SW 1271 (cell line): ENCODE measurements around the gene CCDC192.
"Not testable (repeated sequence)": the region's sequence is repeated elsewhere in the genome, so short reads cannot be mapped to it uniquely, and the experiment has no call there.

ENCODE experiments used
- DNase-seq, 2 experiments: peaks; one replicate each; lab custom pipeline; 2025; lab: John Stamatoyannopoulos, UW

CCDC192 gene, protein sequence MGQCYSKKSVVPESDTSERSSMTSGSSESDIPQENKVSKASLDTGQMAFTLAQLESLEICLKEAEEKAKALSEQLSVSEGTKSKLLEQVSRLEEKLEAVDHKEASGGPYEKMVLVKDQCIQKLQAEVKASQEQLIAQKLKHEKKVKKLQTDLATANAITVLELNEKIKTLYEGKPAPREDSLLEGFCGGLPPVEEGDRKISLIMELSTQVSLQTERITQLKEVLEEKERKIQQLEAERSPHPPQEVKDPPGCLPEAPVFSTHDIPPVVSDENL

DNA sequence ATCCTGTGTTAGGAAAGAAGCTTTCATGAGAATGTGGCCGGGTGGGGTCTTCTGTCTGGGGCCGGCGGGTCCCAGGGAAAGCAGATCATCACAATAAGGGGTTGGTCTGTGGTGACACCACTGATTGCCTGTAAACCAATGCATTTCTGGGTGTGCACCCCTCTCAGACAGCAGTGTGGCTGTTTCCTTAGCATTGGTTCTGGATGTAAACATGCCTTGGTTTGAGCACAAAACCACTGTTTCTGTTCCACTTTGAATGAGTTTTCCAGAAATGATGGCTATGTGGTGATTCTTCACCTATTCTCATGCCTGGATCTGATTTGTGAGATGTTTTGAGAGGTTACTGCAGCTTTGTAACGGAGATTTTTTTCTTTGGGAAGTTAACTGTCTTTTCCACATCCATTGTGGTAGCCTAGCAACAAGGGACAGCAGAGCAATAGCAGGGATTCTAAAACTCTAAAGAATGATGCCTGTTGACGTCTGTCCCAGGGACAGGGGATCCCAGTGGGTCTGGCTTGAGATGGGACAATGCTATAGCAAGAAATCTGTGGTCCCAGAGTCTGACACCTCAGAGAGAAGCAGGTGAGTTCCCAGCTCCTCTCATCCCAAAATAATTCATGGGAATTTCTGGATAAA, at the start of gene CCDC192:
CCDC192 (plus strand) TSS at position 466 of the 636 bp plus-strand sequence; CDS start at position 521, 55 bp downstream.
- no peak for DNase-seq

DNA sequence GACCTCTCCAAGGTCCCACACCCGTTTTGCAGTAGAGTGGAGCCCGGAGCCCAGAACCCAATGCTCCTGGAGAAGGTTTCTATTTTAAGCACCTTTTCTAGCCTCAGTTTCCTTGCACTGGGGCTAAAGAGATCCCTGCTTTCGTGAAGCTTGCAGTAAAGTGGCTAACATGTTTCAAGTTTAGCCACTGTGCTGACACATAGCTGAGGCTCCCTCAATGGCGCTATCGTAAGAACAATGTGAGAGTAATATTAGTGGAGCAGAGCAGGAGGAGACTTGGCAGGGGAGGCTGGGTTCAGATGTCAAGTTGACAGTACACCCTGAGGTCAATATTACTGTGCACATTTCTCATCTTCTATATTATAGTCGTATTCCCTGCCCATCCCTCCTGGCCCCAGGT, 46.4 kb upstream of the CCDC192 start:
- no peak for DNase-seq

DNA sequence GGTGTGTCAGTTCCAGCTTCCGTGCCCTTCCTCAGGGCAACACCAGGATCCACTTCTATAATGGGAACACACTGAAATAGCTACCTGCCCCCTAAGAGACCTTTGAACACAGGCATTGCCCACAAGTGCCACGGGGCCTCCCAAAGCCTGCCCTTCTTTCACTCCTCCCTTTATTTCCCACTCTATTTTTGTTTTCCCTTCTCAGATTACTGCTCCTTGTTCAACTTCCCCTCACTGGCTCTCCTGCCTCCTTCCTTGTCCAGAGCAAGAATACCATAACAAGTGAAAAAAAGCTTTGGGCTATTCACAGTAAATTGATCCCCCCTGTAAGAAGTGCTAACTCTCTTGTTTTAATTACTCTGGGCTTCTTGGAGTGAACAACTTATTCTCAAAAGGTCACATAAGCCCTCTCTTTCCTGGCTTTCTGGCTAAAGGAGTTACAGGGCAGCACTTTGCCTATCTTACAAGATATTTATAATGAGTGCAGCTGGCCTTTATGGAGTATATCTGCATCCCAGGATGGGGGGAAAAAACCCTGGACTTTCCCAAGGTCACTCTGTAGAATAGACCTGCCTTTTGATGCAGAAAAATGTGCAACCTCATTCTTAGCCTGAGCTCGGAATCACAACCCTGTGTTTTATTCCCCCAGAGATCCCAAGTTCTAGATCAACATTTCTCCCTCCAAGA, 43.0 kb upstream of the CCDC192 start:
- no peak for DNase-seq

DNA sequence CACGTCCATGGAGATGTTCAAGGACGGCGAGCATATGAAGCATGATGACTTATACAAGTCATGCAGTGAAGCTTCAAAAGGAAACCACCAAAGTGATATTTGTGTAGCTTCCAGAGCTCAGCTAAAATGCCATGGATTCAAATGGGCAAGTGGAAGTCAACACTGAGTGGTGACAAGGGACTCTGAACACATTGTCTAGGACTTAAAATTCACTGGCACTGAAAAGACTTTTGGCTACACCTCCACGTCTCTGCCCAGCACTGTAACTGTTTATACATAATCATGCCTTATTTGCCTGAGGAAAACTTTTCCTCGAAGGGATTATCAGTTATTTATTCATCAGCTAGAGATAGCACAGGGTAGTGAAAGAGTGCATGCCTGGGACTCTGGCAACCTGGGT, 39.1 kb upstream of the CCDC192 start:
- DNase-seq = no peak

DNA sequence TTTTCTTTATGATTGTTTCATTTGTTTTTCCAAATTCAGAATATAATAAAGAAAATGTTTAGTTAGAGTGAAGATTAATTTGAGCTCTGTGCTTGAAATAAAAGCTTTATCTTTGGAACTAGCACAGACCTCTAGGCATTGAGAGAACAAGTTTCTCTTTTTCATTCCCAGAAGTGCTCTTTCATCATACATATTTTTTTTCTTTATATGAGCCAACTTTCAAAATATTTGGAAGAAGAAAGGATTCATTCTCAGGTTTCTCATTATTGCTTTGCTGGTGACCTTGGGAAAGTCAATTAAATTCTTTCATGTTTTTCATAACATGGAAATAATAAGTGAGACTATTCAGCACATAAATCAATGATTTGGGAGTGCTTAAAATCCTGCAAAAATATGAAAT, 37.5 kb upstream of the CCDC192 start:
- no peak for DNase-seq

DNA sequence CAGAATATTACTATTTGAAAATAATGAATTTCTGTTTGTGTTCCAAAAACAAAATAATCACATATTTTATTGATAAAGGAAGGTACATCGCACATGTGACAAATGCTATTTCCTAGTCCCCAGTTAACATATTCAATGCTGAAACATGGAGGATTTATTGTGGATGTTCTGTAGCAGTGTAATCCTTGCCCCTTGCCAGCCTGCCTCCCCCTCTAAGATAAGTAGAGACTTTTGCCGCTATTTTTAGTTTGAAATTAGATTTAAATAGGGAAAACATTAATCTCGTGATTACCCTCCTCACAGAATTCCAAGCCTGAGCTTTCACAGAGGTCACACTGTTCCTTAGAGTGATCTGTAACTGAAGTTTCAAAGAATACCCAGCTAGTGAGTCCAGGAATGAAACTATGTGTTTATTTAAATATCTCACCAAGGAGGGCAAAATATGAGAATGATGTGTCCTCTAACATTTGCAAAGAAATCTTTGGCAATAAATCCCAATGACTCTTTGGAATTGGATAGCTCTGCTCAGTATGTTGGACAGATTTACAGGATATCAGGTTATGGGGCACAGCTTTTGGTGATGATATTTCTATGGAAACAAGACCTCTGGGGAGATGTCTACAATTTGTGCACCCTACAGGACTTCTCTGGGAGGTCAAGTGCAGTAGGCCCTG, 37.0 kb upstream of the CCDC192 start:
- no peak for DNase-seq

DNA sequence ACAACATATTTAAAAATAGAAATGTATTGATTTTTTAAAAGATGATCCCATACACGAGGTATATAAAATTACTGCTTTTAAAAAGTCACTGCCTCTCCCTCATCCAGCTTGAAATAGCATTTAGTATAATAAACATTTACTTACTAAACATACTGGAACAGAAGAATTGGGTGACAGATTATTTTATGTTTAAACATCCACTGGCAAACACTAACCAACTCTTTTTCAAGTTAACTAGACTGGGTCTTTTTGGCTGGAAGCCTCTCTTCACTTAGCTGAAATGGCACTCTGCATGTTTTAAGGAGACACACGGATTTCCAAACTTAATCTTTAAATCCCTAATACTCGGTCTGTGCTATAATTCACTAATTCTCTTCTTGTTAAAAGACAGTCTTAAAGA, 35.3 kb upstream of the CCDC192 start:
- DNase-seq = no peak

DNA sequence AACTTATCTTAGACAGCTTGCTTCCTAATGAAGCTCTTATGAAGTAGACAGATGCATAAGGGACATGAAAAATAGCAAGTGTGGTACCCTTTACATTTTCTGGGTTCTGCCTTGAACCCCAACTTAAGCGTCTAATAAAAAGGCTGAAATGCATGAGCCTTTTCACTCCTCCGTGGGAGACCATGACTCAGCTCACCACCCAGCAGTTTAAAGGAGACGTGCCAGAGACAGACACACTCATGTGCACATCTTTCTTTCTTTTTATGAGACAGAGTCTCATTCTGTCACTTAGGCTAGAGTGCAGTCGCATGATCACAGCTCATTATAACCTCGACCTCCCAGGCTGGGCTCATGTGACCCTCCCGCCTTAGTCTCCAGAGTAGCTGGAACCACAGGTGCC, 32.0 kb upstream of the CCDC192 start:
- DNase-seq = no peak

DNA sequence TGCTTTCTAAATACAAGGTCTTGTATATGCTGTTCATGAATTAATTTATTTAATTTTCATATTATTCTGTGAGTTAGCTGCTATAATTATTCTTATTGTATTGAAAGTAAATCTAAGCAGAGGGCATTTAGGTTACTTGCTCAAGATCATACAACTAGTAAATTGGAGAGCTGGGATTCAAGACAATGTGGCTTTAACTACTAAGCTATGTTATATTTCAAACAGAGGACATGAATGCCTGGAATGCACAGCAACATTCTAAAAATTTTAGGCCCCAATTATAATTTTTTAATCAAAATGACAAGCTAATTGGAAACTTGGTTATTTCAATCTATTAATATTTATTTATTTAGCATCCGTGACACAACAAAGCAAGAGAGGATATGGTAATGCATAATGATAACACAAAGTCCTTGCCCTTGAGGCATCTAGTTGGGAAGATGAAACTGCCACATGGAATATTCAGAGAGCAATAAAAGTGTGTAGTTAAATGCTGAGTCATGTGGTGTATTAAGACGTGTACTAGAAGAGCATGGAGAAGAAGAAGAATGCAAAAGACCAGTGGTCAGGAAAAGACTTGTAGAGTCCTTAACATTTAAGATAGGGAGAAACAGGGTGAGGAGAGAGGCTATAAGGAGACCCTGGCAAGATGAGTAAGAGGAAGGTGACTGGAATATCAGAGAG, 29.9 kb upstream of the CCDC192 start:
- DNase-seq = no peak

DNA sequence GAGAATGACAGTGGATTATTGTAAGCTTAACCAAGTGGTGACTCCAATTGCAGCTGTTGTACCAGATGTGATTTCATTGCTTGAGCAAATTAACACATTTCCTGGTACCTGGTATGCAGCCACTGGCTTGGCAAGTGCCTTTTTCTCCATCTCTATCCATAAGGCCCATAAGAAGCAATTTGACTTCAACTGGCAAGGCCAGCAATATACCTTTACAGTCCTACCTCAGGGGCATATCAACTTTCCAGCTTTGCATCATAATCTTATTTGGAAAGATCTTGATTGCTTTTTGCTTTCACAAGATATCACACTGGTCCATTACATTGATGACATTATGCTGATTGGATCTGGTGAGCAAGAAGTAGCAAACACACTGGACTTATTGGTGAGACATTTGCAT, 26.2 kb upstream of the CCDC192 start:
- DNase-seq = not testable (repeated sequence)

DNA sequence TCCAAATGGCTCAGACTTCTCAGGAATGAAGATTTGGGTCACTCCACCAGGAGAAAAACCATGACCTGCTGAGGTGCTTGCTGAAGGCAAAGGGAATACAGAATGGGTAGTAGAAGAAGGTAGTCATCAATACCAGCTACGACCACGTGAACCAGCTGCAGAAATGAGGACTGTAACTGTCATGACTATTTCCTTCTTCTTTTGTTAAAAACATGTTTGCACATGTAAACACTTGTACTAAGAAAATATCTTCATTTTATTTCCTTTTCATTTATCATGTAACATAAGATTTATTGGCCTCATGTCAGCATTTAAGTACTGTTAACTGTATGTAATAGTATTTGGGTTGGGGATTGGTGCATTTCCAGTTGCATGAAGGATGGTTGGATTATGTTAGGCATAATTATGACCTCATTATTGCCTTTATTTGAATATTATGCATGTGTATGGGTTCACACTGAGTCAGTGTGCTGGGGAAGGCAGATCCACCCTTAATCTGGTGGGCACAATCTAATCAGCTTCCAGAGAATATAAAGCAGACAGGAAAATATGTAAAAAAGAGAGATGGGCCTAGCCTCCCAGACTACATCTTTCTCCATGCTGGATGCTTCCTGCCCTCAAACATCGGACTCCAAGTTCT, 23.4 kb upstream of the CCDC192 start:
- DNase-seq = not testable (repeated sequence)

DNA sequence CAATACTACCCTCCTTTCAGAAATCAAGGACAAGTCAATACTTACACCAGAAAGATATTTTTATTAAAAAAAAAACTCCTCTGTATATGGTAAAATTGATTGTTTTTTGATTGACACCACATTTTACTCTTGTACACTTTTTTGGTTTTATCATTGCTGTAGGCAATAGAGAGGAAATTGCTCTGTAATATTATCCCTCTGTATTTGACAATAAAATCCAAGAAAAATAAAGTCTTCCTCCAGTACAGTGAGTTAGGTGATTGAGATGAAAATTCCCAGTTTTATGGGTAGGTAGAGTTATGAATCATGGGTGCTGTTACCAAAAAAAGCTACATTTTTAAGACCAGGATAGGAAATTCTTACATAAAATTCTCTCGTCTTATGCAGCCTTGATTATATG, 22.6 kb upstream of the CCDC192 start:
- no peak for DNase-seq

DNA sequence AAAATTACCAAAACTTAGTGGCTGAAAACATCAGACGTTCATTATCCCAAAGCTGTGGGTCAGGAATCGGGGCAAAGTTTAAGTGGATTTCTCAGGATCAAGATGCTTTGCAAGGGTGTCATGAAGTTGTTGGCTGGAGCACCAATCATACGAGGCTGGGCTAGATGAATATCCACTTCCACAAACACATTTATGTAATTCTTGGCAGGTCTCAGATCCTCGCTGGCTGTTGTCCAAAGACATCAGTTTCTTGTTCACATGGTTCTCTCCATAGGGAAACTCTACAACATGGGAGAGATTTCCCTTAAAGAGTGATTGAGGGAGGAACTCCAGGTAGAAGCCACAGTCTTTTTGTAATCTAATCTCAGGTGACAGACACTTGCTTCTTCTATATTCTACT, 20.2 kb upstream of the CCDC192 start:
- DNase-seq = no peak

DNA sequence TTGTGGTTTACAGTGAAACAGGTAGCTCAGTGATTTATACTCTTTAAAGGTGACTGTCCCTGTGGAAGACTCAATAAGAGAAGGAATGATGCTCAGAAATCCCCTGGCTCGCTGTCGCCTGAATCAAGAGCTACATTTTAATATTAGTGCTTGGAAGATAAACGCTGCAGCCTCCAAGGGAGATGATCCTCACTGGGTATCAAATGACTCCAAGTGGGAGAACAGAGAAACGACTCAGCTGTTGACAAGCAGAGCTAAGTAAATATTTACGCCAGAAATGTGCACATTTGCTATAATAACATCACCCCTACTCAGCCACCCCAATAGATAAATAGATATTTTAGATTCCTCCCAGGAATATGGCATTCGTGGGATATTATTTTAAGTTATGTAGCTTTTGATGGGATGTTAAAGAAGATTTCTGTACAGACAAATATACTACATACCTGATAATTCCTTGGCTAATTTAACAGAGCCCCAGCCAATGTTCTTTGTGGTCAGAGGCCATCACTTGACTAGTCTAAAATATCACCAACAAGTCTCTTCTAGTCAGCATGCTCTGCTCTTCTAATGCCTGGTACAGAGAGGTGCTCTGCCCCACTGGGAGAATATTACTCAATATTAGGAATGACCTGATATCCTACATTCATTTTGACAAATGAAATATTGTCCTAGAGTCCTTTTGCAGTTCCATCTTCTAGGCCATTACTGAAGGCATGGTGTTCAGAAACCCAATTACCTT, 18.3 kb upstream of the CCDC192 start:
- DNase-seq = no peak

DNA sequence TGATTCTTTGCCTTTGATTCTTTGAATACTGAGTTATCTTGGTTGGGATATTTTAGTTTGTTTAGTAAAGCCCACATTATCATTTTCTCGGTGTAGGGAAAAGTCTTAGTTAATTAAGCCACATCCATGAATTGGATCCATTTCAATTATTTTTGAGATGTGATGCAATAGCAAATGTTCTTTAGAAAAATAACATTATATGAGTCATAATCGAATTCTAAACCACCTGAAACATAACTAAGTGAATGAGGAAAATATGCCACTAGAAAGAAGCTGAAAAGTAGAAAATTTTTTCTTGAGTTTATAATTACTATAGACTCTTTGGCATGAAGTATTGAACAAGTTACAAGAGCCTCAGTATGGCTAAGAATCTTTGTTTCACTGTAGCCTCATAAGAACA, 17.5 kb upstream of the CCDC192 start:
- DNase-seq = no peak

DNA sequence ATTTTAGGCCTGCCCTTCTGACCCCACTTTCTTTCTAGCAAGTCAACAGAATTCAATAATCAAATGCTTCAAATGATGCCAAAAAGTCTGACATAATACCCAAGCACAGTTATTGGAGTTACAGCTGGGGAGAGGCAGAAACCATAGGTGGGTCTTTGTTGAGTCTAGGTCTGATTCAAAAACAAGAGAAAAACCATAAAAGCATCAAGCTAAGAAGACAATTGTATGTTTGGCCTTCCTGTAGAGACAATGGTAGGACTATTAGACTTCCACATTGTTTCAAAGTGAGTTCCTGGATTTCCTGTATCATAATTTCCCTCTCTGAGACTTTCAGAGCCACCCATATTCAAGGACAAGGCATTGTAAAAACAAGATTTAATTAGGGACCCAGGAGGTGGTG, 16.8 kb upstream of the CCDC192 start:
- no peak for DNase-seq

DNA sequence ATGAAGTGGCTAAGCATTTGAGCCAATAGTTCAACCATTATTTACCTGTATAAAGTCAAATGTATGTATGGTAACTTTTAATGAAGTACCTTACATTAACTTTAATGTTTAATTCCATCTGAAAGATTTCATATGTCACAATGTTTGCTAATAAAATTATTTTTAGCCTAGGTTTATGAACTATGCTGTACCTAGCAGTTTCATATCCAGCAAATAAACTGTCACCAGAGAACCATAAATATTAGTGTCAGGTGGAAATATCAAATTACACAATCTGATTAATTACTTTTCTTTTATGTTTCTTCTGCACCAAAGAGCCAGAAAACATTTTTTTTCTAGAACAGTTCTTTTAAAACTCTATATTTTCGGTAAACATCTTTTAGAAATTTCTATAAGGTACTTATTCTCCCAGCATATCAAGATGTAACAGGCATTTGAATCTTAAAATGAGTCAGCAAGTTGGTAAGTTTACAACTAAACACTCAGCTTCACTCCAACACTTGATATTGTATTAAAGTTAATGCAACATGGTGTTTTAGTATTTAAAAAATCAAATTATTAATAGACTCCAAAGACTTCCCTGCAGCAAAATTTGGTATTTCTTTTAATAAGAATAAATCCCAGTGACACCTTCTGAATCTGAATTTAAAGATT, 8.5 kb upstream of the CCDC192 start:
- DNase-seq = no peak

DNA sequence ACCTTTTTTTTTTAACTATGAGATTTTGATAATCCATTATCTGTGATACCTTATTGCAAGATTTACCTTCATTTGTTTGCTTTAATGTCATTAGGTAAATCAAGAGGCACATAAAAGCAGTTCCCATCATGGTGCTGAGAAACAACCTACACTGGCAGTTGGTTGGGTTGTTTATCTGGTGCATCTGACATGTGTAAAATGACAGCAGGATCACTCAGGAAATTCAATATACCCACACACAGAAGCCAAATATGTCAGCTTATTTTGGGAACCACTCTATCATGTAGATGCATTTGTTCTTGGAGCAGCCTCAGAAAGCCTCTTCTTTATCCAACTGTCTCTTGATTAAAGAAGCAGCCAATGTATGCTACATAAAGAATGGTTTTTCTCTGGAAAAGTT, 7.8 kb upstream of the CCDC192 start:
- no peak for DNase-seq

DNA sequence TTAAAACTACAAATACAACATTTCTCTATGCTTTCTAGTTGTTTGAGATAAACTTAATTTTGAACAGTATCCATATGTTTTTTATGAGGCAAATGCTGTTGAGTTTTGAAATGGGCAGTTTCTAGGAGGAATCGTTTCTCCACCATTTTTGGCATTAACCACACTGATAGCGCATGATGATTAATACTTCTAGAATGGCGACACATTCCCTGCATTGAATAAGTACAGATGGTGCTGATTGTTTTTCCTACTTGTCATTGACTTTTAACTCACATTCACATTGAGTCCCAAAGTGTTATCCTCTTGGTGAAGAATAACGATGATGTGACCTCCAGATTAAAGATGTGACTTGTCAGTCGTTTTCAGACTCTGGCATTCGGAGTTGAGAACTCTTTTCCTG, 6.5 kb upstream of the CCDC192 start:
- no peak for DNase-seq

DNA sequence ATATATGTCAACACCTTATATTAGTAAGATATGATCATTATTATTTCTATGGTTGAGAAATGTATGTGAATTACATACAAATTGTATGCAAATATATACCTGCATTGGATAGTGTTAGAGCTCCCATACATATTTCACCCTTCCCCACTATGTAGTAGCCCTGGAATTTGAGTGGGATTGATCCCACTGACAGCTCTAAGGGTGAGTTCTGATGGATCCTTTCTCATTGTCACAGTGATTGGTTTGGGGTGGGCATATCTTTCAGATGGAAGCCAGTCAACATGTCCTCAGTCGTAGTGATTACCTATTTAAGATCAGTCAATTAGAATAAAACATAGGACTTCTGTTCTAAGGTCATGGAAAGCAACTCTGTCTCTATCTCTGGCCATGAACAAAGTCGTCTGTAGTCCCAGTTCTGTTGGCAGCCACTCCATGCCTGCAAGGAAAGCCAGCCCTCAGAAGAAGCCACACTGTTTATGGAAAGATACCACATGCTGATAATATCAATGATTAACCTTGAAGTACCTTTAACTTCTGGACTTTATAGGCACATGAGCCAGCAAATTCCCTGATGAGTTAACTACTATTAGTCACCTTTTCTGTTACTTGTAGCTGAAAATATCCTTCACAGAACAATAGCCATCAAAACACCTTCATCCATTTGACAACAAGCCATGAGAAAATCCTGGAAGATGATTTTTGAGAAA, 5.1 kb upstream of the CCDC192 start:
- no peak for DNase-seq
